Cardiac muscle cell (in vitro differentiated cells and primary cell): ENCODE data around the gene KCNJ10. TPM values are rescaled to one million over a fixed set of nuclear protein-coding genes. Genes with fewer than 3 reads are reported as not detected.

ENCODE experiments used
- DNase-seq, 2 donors: peaks; one replicate each; pipeline versions ENCODE4 v3.0.0 to v3.0.0-alpha.2; 2010 to 2017; ENCODE audit warnings: low read depth in 1 of 2, low spot score in 1 of 2
- H3K27ac ChIP-seq: fragments of 200-600 bp; sonication (generic); 2 replicates; pipeline ENCODE4 v1.5.1; 2016
- H3K27me3 ChIP-seq: fragments of 200-600 bp; sonication (generic); 2 replicates; pipeline ENCODE4 v1.6.0; 2016; ENCODE audit warnings: control low read depth
- H3K36me3 ChIP-seq: fragments of 200-600 bp; sonication (generic); 2 replicates; pipeline ENCODE4 v1.5.1; 2016; ENCODE audit warnings: control low read depth
- H3K4me1 ChIP-seq: fragments of 200-600 bp; sonication (generic); 2 replicates; pipeline ENCODE4 v1.8.1; 2017; ENCODE audit warnings: low read depth, mild to moderate bottlenecking, mixed run types
- H3K4me3 ChIP-seq: fragments of 200-600 bp; sonication (generic); 2 replicates; pipeline ENCODE4 v1.5.1; 2016; ENCODE audit warnings: mild to moderate bottlenecking
- H3K9me3 ChIP-seq: fragments of 200-600 bp; sonication (generic); 2 replicates; pipeline ENCODE4 v1.5.1; 2017; ENCODE audit warnings: low read depth, mild to moderate bottlenecking, control low read depth
- polyA plus RNA-seq: library from polyadenylated mRNA; unstranded; fragments of >200 nt; fragmentation: Nextera tagmentation; extraction: Ambion mirVana; gene quantifications from 2 replicates; pipeline ENCODE4 v1.2.1, GENCODE V29; 2016
- total RNA-seq: library from RNA; depleted of rRNA; stranded (reverse); fragments of >200 nt; gene quantifications from 2 replicates; pipeline ENCODE4 v1.2.3, GENCODE V29; 2016
- TF ChIP-seq, protein P1 (sequence below): IDR thresholded peaks from 2 replicates; pipeline ENCODE4 v1.5.1; 2012; ENCODE audit warnings: low read depth, mild to moderate bottlenecking, low read length

KCNJ10 gene
- total and polyA plus RNA-seq, 2 experiments from 2014 or later, result 0.35 to 0.42 TPM

DNA sequence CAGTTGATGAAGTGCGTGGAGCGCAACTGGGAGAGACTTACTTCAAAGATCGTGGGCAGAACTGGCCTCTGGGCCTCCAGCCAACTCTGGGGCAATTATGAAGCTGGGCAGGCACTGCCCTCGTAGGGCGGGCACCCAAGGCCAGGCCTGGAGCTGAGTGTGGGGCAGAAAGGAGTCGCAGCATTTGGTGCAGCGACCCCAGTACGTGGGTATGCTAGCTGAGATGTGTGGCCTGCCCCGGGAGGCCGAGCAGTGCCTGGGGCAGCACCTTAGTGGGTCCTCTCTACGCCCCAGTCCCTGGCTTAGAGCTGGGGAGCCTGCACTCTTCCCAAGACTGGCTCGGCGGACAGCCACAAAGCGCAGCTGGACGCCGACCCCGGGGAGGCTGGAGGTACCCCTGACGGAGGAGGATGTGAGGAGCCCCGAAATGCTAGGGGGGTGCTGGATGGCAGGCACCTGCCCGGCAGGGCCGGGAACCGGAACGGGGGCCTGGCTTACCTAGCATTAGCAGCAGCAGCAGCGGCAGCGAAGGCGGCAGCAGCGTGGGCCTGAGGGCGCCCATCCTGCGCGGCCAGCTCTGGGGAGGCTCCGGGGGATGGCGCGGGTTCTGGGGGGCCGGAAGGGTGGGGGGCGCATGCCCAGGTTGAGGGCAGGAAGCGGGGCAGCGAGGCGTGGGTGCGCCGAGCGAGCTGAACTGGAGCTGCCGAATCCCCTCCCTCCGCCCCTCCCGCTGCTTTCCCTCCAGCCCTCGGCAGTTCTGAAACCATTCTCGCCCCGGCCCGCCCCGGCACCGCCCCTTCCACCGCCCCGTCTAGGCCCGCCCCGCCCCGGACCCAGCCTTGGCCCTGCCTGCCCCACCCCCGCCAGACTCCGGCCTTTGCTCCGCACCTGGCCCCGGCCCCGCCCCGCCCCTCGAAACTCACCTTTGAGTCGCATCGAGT, 28.2 kb upstream of the KCNJ10 start, which contains the start of gene IGSF8:
IGSF8 (minus strand) TSS at position 709 of the 941 bp plus-strand sequence; CDS start at position 562, 147 bp downstream.
- DNase-seq, result peak; percentile 85 to 93
- Histone ChIP-seq H3K4me3 (peak within 1 kb of the TSS; percentile 88), H3K27ac (peak within 1 kb of the TSS; percentile 57), H3K36me3 (no peaks in the 10 kb centered on the region), H3K4me1 (peaks cover 14% of the 10 kb centered on the region), H3K9me3 (no peaks in the 10 kb centered on the region), H3K27me3 (no peaks in the 10 kb centered on the region)
- TF ChIP-seq, protein P1, sequence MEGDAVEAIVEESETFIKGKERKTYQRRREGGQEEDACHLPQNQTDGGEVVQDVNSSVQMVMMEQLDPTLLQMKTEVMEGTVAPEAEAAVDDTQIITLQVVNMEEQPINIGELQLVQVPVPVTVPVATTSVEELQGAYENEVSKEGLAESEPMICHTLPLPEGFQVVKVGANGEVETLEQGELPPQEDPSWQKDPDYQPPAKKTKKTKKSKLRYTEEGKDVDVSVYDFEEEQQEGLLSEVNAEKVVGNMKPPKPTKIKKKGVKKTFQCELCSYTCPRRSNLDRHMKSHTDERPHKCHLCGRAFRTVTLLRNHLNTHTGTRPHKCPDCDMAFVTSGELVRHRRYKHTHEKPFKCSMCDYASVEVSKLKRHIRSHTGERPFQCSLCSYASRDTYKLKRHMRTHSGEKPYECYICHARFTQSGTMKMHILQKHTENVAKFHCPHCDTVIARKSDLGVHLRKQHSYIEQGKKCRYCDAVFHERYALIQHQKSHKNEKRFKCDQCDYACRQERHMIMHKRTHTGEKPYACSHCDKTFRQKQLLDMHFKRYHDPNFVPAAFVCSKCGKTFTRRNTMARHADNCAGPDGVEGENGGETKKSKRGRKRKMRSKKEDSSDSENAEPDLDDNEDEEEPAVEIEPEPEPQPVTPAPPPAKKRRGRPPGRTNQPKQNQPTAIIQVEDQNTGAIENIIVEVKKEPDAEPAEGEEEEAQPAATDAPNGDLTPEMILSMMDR, result no peak

DNA sequence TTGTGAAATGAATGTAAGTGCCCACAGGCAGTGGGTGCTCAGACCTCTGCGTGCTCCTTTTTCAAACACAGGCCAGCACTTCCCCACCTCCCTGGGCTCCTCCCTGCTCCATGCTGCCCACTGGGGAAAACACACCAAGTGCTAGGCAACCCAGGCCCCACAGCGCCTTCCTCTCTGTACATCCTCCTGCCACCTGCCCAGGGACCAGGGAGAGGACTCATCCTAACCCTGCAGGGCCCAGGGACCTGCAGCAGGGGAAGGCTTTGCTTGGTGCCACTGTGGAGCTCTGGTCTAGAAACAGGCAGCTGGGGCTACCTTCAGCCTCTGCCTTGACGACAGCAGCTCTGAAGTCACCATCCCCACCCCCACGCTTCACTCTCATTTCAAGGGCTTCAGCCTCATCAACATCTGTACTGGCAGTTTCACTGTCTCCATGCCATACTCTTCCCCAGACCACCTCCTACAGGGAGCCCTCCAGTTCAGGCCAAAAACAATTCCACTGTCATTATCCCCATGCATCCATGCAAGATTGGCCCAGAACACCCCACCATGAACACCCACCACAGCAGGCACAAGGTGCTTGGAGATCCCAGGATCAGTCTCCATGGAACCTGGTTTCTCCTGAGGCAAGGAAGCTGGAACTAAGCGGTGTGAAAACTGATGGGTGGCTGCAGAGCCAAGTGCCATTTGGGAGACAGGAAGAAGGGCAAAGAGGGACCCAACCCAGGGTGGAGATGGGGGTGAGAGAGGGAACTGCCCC, 27.4 kb upstream of the KCNJ10 start:
- Histone ChIP-seq H3K4me1 (peaks cover 14% of the 10 kb centered on the region), H3K4me3 (peak overlapping the region; percentile 88), H3K36me3 (no peaks in the 10 kb centered on the region), H3K27ac (no peak overlapping the region), H3K9me3 (no peaks in the 10 kb centered on the region), H3K27me3 (no peaks in the 10 kb centered on the region)
- TF ChIP-seq, protein P1, result no peak
- no peak for DNase-seq

DNA sequence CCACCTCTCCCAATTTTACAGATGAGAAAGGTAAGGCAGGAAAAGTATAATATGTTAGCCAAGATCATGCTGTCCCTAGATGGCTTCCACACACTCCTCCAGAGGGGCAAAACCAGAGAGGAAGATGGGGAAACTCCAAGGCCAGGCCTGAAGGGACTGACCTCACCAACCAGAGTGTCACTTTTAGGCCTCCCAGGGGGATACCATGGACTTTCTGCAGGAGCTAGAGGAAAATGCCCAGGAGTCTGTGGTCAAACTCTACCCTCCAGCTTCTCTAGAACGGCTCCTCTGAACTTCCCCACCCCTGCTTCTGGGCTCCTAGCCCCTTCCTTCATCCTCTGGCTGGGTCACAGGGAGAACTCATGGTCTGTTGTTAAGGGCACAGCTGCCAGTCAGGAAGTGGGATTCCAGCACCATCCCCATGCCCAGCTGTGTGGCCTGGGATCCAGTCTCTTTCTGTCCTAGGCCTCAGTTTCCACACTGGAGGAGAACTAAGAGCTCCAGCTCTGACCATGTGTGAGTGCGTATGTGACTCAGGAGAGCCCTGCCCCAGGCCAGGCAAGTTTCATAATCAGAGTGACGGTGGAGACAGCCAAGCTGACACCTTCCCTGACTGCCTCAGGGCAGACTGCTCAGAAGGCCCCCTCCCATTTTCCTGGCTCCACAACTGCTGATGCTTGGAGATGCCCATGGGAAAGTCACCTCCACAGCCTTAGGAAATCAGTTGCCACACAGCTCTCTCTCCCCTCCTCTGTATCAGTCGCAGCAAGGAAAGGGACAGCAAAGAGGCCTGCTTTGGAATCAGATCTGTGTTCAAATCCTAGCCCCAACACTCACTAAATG, 26.5 kb upstream of the KCNJ10 start:
- no peaks in the 10 kb centered on the region for H3K27me3 ChIP-seq
- peaks cover 8% of the 10 kb centered on the region for H3K4me1 ChIP-seq
- H3K27ac ChIP-seq, result no peak overlapping the region
- peak in 1 of 2 donors; percentile 8 for DNase-seq
- no peak overlapping the region for H3K4me3 ChIP-seq
- no peaks in the 10 kb centered on the region for H3K9me3 ChIP-seq
- TF ChIP-seq, protein P1, result no peak
- no peaks in the 10 kb centered on the region for H3K36me3 ChIP-seq

DNA sequence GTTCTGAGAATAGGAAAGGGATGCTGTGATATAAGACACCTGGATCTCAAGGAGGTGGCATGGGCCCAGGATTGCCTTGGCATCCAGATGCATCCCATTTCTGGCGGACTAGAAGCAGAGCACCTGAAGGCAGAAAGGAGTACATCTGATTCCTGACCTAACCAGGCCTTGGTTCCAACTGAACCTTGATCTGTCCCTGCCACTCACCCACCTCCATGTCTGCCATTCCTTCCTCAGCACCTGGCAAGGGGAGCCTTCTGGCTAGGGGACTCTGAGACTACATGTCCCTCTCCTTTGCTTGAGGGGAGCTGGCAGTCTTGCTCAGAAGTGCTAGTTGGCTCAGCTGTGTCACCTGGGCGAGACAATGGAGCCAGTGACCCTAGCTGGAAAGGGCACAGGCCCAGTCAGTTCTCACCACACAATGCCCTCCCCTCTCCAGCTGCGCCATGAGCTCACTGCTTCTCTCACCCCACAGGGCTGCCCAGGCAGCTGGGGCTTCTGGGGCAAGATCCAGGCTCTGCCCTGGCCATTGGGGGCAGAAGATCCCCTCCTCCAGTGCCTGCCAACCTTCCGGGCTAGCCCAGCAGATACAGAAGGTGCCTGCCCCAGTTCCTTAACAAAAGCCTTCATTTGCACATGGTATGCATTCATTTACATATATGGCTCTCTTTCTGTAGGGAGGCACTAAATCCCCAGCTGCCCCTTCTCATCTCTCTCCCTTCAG, 25.6 kb upstream of the KCNJ10 start:
- H3K9me3 ChIP-seq, result no peaks in the 10 kb centered on the region
- no peak for DNase-seq
- no peaks in the 10 kb centered on the region for H3K36me3 ChIP-seq
- no peak overlapping the region for H3K27ac ChIP-seq
- H3K4me1 ChIP-seq, result peaks cover 5% of the 10 kb centered on the region
- no peaks in the 10 kb centered on the region for H3K27me3 ChIP-seq
- TF ChIP-seq, protein P1, result no peak
- H3K4me3 ChIP-seq, result no peak overlapping the region
